Stimulated activated CD8-positive, alpha-beta memory T cell treated with anti-CD3 and anti-CD28 coated beads, Interleukin-2, amount 100 ng/mL, for 48 hours (primary cell): ENCODE data around the gene RAB3IL1.

Source experiments
- DNase-seq, 2 donors: peaks; one replicate each; pipeline ENCODE4 v3.0.0-alpha.2; 2020; ENCODE audit warnings: low read depth in 2 of 2

Gene RAB3IL1

GRCh38 chr11:61918938-61919704, 1.8 kb upstream of the RAB3IL1 start:
- DNase-seq = no peak

- DNase-seq = no peak
Observed at GRCh38 chr11:61918251-61918937, 1.0 kb upstream of the RAB3IL1 start.

DNA sequence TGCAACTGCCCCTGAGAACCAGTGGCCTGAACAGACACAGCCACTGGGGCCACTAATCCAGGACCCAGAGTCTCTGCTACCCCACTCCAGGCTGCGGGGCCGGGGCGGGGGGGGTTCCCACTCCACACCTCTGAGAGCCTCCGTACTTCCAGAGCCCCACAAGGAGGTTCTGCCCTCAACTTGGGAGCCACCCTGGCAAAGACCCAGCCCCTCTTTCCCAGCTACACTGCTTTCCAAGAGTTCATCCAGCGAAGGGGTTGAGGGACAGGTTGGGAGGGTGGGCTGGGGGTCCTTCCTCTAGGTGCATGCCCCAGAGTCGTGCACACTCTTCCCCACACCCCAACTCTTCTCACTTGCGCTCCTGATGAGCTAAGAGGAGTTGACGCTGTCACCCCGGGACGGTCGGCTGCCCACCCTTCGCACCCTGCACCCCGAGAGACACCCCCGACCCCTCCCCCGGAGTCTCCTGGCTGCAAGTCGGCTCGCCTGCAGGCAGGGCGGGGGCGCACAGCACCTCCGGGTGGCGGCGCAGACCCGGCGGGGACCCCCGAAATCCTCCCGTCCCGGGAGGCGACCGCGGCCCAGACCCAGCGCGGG, 531 bp downstream of the RAB3IL1 start:
- no peak for DNase-seq

DNA sequence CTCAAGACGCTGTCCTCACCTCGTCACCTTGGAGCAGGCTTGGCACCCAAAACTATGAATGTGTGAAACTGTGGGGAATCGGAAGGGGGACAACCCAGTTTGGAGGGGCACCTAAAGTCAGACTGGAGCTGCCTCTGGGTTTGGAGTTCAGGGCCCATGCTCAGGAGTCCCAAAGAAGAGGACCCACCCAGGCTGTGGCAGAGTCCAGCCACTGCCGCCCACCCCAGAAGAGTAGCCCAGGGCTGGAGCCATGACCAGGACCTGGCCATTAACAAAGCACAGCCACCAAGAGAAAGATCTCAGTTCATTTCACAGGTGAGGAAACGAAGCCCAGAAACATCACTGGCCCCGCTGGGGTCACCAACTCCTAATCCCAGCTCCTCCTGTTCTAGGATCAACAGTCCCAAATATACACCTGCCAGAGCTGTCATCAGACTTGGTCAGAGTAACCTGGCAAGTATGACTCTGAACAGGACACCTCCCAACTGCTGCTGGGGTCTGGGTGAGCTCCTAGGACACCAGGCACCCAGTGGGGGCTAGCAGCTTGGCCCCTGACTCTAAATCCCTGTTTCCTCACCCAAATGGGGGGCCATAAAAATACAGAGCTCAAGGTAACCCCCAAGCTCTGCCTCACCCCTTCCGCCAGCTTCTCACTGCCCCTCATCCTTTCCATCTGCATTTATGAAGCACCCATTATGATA, 2.7 kb downstream of the RAB3IL1 start:
- no peak for DNase-seq

DNA sequence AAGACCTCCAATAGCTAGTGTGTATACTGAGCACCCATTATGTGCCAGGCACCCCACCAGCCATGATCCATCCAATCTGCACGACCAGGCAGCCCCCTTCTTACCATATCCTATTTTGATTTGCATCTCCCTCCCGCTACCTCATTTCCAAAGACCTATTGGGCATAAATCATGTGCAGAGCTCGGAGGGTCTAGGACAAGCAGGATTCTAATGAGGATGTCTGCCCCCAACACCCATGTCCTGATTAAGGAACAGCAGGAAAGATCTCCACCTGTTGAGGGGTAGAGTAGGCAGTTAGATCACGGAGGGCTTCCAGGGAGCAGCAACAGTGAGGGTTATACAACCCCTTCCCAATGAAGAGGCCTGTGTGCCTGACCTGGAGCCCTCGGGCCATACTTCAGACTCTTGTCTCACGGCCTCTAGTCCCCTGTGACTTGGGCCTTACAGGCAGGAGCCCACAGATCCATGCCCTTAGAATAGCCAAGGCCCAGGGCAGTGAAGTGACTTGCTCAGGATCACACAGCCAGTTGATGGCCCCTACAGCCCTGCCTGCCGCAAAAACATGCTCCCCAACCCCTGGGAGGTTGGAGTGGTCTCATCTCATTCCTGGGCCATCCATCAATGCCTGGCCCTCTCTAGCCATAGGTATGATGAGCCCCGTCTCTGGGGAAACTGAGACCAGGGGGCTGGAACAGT, 3.5 kb downstream of the RAB3IL1 start:
- no peak for DNase-seq

DNA sequence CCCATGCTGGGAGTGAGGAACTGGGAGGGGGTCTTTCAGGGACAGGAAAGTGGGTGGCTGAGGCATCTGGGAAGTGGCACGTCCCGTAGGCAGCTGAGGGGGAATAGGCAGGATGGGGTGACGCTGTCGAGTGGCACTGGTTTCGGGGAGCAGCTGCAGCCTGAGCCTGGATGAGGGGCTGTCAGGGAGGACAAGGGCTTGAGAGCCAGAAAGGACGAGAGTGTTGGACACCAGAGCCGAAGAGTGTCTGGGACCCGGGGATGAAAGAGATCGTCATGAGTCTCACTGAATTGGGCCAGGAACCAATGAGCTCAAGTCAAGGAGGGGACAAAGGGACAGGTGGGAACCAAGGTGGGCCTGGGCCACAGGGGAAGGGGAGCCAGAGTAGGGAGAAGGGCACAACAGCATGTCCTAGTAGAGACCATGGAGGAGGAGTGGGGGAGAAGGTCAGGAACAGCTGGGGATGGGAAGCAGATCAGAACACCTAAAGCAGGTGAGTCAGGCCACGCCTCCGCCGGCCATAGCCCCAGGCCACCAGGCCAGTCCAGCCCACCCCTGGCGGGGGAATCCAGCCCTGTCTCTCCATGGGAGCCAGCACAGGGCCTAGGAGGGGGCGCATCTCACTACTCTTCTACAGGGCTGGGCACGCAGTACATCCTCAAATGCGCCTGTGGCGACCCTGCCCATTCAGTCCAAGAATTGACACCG, 4.2 kb downstream of the RAB3IL1 start:
- DNase-seq = no peak

GRCh38 chr11:61912530-61912898, 4.9 kb downstream of the RAB3IL1 start:
- no peak for DNase-seq

- no peak for DNase-seq
Observed at GRCh38 chr11:61911701-61912529, 5.5 kb downstream of the RAB3IL1 start.

- no peak for DNase-seq
Observed at GRCh38 chr11:61911128-61911700, 6.2 kb downstream of the RAB3IL1 start.

DNA sequence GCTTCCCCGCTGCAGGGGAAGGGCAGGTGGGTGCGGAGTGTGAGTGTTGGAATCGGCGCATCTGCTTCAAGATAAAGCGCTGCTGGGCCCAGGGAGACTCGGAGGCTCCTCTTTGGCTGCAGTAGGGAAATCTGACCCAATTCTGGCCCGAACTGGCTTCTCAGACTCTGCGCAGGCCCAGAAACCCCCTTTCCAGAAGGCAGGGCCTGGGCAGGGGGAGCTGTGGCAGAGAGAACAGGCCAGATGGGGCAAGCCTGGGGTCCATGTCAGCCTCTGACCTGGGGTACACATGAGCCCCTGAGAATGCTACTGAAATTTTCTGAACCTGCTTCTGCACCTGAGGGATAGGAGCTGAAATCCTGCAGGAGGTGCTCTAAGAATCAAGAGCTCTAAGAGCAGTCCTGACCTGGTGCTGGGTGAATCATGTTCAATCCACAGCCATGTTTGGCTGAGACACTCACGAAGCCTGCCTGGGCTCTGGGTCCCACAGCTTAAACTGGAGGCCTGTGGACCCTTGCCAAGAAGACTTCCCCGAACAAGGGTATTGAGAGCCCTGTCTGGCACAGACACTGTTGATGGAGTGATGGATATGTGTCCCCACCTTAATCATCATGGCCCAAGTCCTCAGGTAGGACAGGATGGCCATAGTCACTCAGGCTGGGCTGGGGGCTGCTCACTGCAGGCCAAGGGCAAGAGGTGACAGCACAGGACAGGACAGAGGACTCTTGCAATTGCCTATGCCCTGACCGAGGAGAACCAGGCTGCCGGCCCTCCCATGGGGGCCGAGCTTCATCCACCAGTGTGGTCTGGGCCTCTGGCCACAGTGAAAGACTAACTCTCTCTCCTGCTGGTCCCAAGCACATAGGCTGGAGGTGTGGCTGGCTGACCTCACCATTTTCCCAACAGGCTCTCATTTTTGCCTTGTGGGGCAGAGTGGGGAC, 6.9 kb downstream of the RAB3IL1 start:
- no peak for DNase-seq

DNA sequence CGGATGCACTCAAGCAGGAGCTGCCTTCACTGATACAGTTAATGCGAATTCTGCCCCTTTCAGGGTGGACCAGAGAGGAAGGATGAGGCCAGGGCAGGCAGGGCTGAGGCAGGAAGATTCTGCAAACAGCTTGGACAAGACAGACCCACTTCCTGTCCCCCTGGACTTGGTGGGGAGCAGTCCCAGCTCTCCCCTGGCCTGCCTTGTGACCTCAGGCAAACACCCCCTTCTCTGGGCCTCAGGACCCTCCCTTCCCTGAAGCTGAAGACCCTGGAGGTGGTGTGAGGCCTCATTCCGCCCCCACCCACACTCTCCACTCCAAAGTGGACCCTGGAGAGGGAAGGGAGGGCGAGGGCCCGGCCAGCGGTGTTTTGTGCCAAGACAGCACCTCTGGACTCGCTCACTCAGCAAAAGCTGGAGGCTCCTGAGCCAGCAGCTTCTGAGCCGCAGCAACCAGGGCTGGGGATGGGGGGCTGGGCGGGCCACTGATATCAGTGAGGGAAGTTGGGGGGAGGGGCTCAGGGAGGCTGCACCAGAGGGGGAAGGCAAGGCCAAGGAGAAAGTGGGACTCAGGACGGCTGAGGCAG, 8.5 kb downstream of the RAB3IL1 start:
- no peak for DNase-seq

GRCh38 chr11:61907871-61908729, 9.3 kb downstream of the RAB3IL1 start:
- no peak for DNase-seq

DNA sequence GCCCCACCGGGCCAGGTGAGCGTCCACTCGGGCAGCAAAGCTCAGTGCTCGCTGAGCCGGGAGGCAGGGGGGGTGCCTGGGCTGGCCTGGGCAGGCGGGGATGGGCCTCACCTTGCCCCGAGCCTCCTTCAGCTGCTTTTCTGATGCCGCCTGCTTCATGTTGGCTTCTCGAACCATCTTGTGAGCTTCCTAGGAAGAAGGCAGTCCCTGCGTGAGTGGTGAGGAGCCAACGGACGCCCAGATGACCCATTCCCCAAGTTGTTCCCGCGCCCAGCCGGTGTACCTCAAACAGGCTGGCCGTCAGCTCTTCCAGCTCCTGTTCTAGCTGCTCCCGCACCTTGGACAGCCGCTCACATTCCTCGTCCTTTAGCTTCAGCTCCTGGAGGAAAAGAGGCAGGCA, 10.1 kb downstream of the RAB3IL1 start:
- no peak for DNase-seq

GRCh38 chr11:61906522-61906909, 10.8 kb downstream of the RAB3IL1 start:
- no peak for DNase-seq

DNA sequence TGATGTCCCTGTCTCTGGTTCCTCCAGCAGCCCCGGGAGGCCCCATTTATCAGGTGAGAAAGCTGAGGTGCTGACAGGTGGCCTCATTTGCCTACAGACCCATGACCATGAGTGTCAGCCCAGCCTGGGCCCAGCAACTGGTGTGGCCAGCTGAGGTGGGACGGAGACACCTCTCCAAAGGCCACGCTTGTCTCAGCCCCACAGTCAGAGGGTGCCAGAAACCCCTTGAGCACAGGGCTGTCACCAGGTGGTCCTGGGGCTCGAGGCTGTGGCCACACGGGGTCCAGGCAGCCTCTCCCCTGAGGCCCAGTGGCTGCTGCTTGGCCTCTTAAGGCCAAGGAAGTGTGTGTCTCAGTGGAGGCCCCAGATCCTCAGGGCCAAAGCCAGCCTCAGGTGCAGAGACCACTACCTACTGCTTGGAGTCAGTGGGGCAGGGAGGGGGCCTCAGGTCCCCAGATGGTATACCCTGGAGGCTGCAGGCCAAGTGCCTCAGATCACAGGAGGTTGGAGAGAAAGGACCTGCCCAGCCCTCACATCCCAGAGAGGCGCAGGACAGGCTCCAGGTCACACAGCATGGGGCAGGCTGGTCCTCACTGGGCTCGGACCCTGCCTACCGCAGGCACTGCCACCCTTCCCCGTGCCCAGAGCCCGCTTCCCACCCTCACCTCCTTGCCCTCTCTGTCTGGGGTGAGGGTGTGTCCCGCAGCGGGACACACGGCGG, 11.4 kb downstream of the RAB3IL1 start:
- no peak for DNase-seq

DNA sequence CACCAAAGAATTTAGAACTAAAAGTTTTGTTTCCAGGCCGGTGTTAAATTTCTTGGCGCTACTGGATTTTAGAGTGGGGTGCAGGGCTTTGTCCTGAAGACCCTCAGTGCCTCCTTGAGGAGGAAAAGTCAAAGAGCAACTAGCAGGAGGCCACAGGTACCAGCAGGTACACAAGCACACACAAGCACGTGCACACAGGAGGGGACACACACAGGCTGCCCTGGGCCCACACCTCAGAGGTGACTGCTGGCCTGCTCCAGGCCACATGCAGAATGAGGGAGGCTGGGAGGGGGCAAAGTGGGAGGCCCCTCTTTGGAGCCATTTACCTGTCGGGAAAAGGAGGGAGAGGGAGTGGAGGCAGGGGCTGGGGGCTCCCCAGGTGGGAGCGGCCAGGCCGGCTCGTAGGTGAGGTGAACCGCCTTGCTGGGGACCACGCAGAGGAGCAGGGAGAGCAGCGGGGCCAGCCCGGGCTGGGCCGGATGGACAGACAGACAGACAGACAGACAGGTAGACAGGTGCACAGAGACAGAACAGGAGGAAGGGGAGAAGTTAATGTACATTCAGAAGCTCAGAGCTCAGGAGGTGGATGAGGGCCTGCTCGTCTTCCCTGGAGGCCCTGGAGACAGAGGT, 12.2 kb downstream of the RAB3IL1 start:
- DNase-seq = no peak
